ENCODE data around the gene HAUS3. TPM values are rescaled to one million over a fixed set of nuclear protein-coding genes. Genes with fewer than 3 reads are reported as not detected.

The HAUS3 gene
- total and polyA plus RNA-seq, 2 experiments from 2014 or later = 21.4 to 36.0 TPM

- TF ChIP-seq ZNF462 (CRISPR knock-in tag; IDR thresholded peaks at IDR 0.05) (no peak), ETS1 (IDR thresholded peaks at IDR 0.05) (no peak), JUNB (IDR thresholded peaks at IDR 0.05; ENCODE audit: unreplicated experiment) (no peak), REST (IDR thresholded peaks at IDR 0.05; ENCODE audit: unreplicated experiment) (no peak), POLR2AphosphoS5 (IDR thresholded peaks at IDR 0.05; ENCODE audit: low read depth) (no peak), NANOG (IDR thresholded peaks at IDR 0.05; ENCODE audit: borderline replicate concordance) (no peak), EZH2 (IDR thresholded peaks at IDR 0.05; ENCODE audit: low read depth, unreplicated experiment) (no peak)
Measured at GRCh38 chr4:2270341-2271165, 28.6 kb upstream of the HAUS3 start (continued).
